Epithelial cell of prostate (primary cell): ENCODE measurements around the gene ADARB2.

Experiments
- DNase-seq: peaks from one replicate; pipeline ENCODE4 v3.0.0-alpha.2; 2011; ENCODE audit warnings: low read depth, low spot score
- H3K27ac ChIP-seq: fragments of 450-650 bp; 2 replicates; pipeline ENCODE4 v1.5.1; 2017; ENCODE audit warnings: mild to moderate bottlenecking

Gene ADARB2

GRCh38 chr10:1557081-1557480 lies 180.2 kb downstream of the ADARB2 start:
- no peak overlapping the region for H3K27ac ChIP-seq
- DNase-seq, result no peak

- H3K27ac ChIP-seq, result no peak overlapping the region
- DNase-seq, result no peak
These were observed 180.8 kb downstream of the ADARB2 start for GRCh38 chr10:1556496-1556895.

GRCh38 chr10:1553951-1554350 lies 183.4 kb downstream of the ADARB2 start:
- no peak for DNase-seq
- H3K27ac ChIP-seq, result no peak overlapping the region

GRCh38 chr10:1552881-1553670 lies 184.2 kb downstream of the ADARB2 start:
- DNase-seq, result no peak
- no peak overlapping the region for H3K27ac ChIP-seq

- no peak for DNase-seq
- H3K27ac ChIP-seq, result no peak overlapping the region
These were observed 184.9 kb downstream of the ADARB2 start for GRCh38 chr10:1552406-1552805.

GRCh38 chr10:1551636-1552338 lies 185.5 kb downstream of the ADARB2 start:
- no peak overlapping the region for H3K27ac ChIP-seq
- no peak for DNase-seq

- no peak overlapping the region for H3K27ac ChIP-seq
- DNase-seq, result no peak
These were observed 186.7 kb downstream of the ADARB2 start for GRCh38 chr10:1550616-1551015.

GRCh38 chr10:1550291-1550595 lies 187.1 kb downstream of the ADARB2 start:
- no peak for DNase-seq

GRCh38 chr10:1549591-1550290 lies 187.6 kb downstream of the ADARB2 start:
- no peak overlapping the region for H3K27ac ChIP-seq
- DNase-seq, result no peak

More at GRCh38 chr10:1550291-1550595, 187.1 kb downstream of the ADARB2 start:
- no peak overlapping the region for H3K27ac ChIP-seq

- H3K27ac ChIP-seq, result no peak overlapping the region
- no peak for DNase-seq
These were observed 188.7 kb downstream of the ADARB2 start for GRCh38 chr10:1548596-1548995.

- no peak overlapping the region for H3K27ac ChIP-seq
- no peak for DNase-seq
These were observed 189.2 kb downstream of the ADARB2 start for GRCh38 chr10:1548146-1548545.

- no peak for DNase-seq
- H3K27ac ChIP-seq, result no peak overlapping the region
These were observed 190.8 kb downstream of the ADARB2 start for GRCh38 chr10:1546431-1547110.

GRCh38 chr10:1545524-1545923 lies 191.8 kb downstream of the ADARB2 start:
- H3K27ac ChIP-seq, result no peak overlapping the region
- no peak for DNase-seq

- no peak for DNase-seq
- H3K27ac ChIP-seq, result no peak overlapping the region
These were observed 192.4 kb downstream of the ADARB2 start for GRCh38 chr10:1544929-1545328.

GRCh38 chr10:1544209-1544673 lies 193.1 kb downstream of the ADARB2 start:
- H3K27ac ChIP-seq, result no peak overlapping the region
- DNase-seq, result no peak

GRCh38 chr10:1543596-1543995 lies 193.7 kb downstream of the ADARB2 start:
- no peak overlapping the region for H3K27ac ChIP-seq
- DNase-seq, result no peak

- no peak overlapping the region for H3K27ac ChIP-seq
These were observed 194.4 kb downstream of the ADARB2 start for GRCh38 chr10:1542941-1543340.

GRCh38 chr10:1540144-1540543 lies 197.2 kb downstream of the ADARB2 start:
- DNase-seq, result no peak
- no peak overlapping the region for H3K27ac ChIP-seq

More at GRCh38 chr10:1542941-1543340, 194.4 kb downstream of the ADARB2 start:
- DNase-seq, result no peak

- no peak overlapping the region for H3K27ac ChIP-seq
- no peak for DNase-seq
These were observed 198.1 kb downstream of the ADARB2 start for GRCh38 chr10:1539216-1539615.

GRCh38 chr10:1538531-1539061 lies 198.7 kb downstream of the ADARB2 start:
- H3K27ac ChIP-seq, result no peak overlapping the region

More at GRCh38 chr10:1538531-1539061, 198.7 kb downstream of the ADARB2 start:
- DNase-seq, result no peak
